Muscle layer of duodenum (tissue), 2 donors: ENCODE results near the gene PHKG2.

ENCODE experiments used
- H3K27ac ChIP-seq: one replicate; pipeline ENCODE4 v1.7.0; 2013; ENCODE audit warnings: mild to moderate bottlenecking, low read length
- H3K27me3 ChIP-seq: one replicate; pipeline ENCODE4 v1.7.0; 2013; ENCODE audit warnings: low read depth, mild to moderate bottlenecking, control low read depth, low read length
- H3K36me3 ChIP-seq, 2 donors: one replicate each; pipeline ENCODE4 v1.7.0; 2013; ENCODE audit warnings: low read length in 2 of 2, control low read depth in 1 of 2, mild to moderate bottlenecking in 1 of 2; ENCODE audit not compliant: insufficient read depth in 2 of 2, control insufficient read depth in 1 of 2
- H3K4me1 ChIP-seq, 2 donors: one replicate each; pipeline ENCODE4 v1.7.0; 2013; ENCODE audit warnings: low read length in 2 of 2, mild to moderate bottlenecking in 2 of 2, control low read depth in 1 of 2, moderate library complexity in 1 of 2; ENCODE audit not compliant: insufficient read depth in 2 of 2, control insufficient read depth in 1 of 2
- H3K4me3 ChIP-seq, 2 donors: one replicate each; pipeline ENCODE4 v1.7.0; 2013; ENCODE audit warnings: low read length in 2 of 2, low read depth in 1 of 2, mild to moderate bottlenecking in 1 of 2
- H3K9me3 ChIP-seq, 2 donors: one replicate each; pipeline ENCODE4 v1.7.0; 2013; ENCODE audit warnings: low read length in 2 of 2, control low read depth in 1 of 2, mild to moderate bottlenecking in 1 of 2; ENCODE audit not compliant: control insufficient read depth in 1 of 2
- donor health status: healthy.

Gene PHKG2

DNA sequence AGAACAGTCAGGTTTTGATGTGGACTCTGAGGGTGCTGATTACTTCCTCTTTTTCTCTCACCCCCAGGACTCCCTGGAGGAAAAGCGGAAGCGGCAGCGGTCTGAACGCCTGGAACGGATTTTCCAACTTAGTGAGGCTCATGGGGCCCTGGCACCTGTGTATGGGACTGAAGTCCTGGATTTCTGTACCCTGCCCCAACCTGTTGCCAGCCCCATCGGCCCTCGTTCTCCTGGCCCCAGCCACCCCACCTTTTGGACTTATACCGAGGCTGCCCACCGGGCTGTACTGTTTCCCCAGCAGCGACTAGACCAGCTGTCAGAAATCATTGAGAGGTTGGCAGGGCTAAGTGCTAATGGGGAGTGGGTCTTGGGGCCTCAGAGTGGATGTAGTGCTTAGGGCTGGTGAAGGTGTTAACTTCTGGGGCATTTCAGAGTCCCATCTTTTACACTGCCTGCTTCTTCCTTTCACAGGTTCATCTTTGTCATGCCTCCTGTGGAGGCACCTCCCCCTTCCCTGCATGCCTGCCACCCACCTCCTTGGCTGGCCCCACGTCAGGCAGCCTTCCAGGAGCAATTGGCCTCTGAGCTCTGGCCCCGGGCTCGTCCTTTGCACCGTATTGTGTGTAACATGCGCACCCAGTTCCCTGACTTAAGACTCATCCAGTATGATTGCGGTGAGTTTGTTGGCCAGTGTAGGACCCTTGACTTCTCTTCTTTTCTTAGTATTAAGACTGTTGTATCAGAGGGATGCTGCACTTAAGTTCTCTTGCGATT lies 19.1 kb upstream of the PHKG2 start:
- H3K27ac ChIP-seq, result no peak overlapping the region
- peaks cover 46 to 62% of the 10 kb centered on the region in 2 donors for H3K36me3 ChIP-seq
- H3K4me3 ChIP-seq, result no peak overlapping the region
- H3K4me1 ChIP-seq, result peaks cover 0 to 7% of the 10 kb centered on the region in 2 donors
- no peaks in the 10 kb centered on the region for H3K9me3 ChIP-seq
- no peaks in the 10 kb centered on the region for H3K27me3 ChIP-seq

DNA sequence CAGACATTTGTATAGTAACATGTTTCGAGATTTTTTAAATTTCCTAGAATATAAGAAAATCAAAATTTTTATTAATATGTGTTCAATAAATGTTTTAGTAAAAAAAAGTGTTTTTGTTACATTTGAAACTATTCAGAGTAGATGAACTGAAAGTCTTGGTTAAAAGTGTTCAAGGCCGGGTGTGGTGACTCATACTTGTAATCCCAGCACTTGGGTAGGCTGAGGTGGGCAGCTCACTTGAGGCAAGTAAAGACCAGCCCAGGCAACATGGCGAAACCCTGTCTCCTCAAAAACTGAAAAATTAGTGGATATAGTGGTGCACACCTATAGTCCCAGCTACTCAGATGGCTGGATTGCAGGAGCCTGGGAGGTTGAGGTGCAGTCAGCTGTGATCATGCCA lies 16.8 kb upstream of the PHKG2 start:
- H3K9me3 ChIP-seq, result no peaks in the 10 kb centered on the region
- no peak overlapping the region for H3K27ac ChIP-seq
- H3K36me3 ChIP-seq, result peaks cover 49 to 58% of the 10 kb centered on the region in 2 donors
- no peaks in the 10 kb centered on the region for H3K27me3 ChIP-seq
- peaks cover 0 to 2% of the 10 kb centered on the region in 2 donors for H3K4me1 ChIP-seq
- H3K4me3 ChIP-seq, result no peak overlapping the region

DNA sequence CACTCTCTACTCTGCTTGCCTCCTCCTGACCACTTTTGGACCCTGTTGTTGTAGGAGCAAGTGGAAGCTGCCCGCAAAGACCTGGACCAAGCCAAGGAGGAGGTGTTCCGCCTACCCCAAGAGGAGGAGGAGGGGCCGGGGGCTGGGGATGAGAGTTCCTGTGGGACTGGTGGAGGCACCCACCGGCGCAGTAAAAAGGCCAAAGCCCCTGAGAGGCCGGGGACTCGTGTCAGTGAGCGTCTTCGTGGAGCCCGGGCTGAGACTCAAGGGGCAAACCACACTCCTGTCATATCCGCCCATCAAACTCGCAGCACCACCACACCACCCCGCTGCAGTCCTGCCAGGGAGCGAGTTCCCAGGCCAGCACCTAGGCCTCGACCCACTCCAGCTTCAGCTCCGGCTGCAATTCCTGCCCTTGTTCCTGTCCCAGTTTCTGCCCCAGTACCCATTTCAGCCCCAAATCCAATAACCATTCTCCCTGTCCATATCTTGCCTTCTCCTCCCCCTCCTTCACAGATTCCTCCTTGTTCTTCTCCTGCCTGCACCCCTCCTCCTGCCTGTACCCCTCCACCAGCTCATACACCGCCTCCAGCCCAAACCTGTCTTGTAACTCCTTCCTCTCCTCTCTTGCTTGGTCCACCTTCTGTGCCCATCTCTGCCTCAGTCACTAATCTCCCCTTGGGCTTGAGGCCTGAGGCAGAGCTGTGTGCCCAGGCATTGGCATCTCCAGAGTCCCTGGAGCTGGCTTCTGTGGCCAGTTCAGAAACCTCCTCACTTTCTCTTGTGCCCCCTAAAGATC lies 11.0 kb upstream of the PHKG2 start:
- Histone ChIP-seq H3K27me3 (no peaks in the 10 kb centered on the region), H3K27ac (no peak overlapping the region), H3K4me3 (no peak overlapping the region), H3K9me3 (no peaks in the 10 kb centered on the region), H3K4me1 (peaks cover 10 to 21% of the 10 kb centered on the region in 2 donors), H3K36me3 (peaks cover 53 to 62% of the 10 kb centered on the region in 2 donors)

DNA sequence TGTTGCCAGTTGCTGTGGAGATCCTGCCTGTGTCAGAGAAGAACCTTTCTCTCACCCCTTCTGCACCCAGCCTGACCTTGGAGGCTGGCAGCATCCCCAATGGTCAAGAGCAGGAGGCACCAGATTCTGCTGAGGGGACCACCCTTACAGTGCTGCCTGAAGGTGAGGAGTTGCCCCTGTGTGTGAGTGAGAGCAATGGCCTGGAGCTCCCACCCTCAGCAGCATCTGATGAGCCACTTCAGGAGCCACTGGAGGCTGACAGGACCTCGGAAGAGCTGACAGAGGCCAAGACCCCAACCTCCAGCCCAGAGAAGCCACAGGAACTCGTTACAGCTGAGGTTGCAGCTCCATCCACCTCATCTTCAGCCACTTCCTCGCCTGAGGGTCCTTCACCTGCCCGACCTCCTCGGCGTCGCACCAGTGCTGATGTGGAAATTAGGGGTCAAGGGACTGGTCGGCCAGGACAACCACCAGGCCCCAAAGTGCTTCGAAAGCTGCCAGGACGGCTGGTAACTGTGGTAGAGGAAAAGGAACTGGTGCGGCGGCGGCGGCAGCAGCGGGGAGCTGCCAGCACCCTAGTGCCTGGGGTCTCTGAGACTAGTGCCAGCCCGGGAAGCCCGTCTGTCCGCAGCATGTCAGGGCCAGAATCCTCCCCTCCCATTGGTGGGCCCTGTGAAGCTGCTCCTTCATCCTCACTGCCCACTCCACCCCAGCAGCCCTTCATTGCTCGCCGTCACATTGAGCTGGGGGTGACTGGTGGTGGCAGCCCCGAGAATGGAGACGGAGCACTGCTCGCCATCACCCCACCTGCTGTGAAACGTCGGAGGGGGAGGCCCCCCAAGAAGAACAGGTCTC lies 10.2 kb upstream of the PHKG2 start:
- Histone ChIP-seq H3K4me3 (no peak overlapping the region), H3K4me1 (peaks cover 10 to 21% of the 10 kb centered on the region in 2 donors), H3K27me3 (no peaks in the 10 kb centered on the region), H3K27ac (no peak overlapping the region), H3K36me3 (peaks cover 55 to 61% of the 10 kb centered on the region in 2 donors), H3K9me3 (no peaks in the 10 kb centered on the region)

DNA sequence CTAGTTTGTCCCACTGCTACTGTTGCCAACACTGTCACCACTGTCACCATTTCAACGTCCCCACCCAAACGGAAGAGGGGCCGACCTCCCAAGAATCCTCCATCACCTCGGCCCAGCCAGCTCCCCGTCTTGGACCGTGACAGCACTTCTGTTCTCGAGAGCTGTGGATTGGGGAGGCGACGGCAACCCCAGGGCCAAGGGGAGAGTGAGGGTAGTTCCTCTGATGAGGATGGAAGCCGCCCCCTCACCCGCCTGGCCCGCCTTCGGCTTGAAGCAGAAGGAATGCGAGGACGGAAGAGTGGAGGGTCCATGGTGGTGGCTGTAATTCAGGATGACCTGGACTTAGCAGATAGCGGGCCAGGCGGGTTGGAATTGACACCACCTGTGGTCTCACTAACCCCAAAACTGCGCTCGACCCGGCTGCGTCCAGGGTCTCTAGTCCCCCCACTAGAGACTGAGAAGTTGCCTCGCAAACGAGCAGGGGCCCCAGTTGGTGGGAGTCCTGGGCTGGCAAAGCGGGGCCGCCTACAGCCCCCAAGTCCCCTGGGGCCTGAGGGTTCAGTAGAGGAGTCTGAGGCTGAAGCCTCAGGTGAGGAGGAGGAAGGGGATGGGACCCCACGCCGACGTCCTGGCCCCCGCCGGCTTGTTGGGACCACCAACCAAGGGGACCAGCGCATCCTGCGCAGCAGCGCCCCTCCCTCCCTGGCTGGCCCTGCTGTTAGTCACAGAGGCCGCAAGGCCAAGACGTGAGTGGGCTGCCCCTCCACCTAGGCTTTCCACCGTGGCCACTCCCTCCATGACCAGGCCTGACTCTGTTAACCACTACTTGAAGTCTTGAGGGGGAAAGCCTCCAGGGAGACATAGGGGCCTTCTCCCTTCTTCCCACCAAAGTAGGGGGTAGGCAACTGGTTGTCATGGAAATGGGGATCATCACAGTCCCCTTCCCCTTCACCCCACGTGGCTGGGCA lies 9.0 kb upstream of the PHKG2 start:
- Histone ChIP-seq H3K4me1 (peaks cover 10 to 21% of the 10 kb centered on the region in 2 donors), H3K27ac (no peak overlapping the region), H3K27me3 (no peaks in the 10 kb centered on the region), H3K9me3 (no peaks in the 10 kb centered on the region), H3K4me3 (no peak overlapping the region), H3K36me3 (peaks cover 45 to 48% of the 10 kb centered on the region in 2 donors)

DNA sequence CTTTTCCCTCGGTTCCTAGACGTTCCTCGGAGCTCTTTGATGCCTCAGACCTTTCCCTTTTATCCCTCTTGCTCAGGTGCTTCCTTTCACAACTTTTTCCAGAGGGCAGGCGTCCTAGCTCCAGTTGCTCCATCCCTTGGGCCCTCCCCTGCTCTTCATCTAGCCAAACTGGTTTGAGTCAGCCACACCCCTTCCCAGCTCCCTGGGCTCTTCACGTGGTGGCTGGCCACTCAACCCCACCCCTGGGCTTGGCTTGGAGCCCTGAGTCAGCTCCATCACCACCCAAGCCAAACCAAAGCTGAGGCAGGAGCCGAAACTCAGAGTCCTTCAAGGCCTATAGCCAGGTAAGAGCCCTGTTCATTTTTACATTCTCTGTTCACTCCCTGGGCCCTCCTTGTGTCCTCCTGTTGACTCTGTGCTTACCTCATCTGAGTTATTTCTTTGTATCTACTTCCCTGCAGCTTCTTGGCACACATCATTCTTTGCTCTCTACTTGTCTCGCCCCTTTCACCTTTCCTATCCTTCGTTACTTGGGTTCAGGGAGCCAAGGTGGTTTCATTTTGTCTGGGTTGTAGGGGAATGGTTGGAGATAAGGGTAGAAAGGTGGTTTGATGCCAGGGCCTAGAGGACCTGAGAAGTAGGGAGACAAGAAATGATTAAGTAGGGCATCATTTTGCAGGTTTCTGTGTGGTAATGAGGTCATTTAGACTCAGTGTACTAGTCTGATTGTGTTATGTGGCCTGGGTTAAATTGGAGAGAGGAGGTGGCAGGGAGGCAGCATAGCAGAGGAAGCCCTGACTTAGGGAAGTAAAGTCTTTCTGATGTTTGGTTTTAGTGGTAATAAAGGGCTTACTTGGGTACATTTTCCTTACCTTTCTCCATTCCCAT lies 7.6 kb upstream of the PHKG2 start:
- Histone ChIP-seq H3K36me3 (peaks cover 39 to 41% of the 10 kb centered on the region in 2 donors), H3K27ac (peak overlapping the region; percentile 85)

DNA sequence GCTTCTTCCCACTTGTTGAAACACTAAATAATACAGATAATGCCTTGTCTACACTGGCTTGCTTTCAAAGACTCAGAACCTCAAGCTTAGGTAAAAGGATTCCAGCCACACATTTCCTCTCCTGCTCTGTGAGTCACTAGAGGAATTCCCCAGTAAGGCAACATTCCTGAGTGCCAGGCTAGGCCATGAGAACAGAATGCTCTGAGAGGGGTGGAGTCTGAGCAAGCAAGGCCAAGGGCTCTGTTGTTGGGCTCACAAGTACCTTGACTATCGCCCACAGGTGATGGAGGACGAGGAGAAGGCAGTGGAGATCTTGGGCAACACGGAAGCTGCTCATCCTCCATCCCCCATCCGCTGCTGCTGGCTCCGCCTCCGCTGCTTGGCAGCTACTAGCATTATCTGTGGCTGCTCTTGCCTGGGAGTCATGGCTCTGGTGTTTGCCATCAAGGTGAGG lies 6.7 kb upstream of the PHKG2 start:
- no peaks in the 10 kb centered on the region for H3K27me3 ChIP-seq
- H3K36me3 ChIP-seq, result peaks cover 30 to 32% of the 10 kb centered on the region in 2 donors
- no peak overlapping the region for H3K4me3 ChIP-seq
- H3K4me1 ChIP-seq, result peaks cover 10 to 21% of the 10 kb centered on the region in 2 donors
- no peaks in the 10 kb centered on the region for H3K9me3 ChIP-seq
- peak overlapping the region; percentile 85 for H3K27ac ChIP-seq

More for the DNA sequence above, 7.6 kb upstream of the PHKG2 start:
- no peaks in the 10 kb centered on the region for H3K9me3 ChIP-seq
- H3K4me1 ChIP-seq, result peaks cover 10 to 21% of the 10 kb centered on the region in 2 donors
- no peaks in the 10 kb centered on the region for H3K27me3 ChIP-seq
- H3K4me3 ChIP-seq, result peak overlapping the region; percentile 4 to 7

DNA sequence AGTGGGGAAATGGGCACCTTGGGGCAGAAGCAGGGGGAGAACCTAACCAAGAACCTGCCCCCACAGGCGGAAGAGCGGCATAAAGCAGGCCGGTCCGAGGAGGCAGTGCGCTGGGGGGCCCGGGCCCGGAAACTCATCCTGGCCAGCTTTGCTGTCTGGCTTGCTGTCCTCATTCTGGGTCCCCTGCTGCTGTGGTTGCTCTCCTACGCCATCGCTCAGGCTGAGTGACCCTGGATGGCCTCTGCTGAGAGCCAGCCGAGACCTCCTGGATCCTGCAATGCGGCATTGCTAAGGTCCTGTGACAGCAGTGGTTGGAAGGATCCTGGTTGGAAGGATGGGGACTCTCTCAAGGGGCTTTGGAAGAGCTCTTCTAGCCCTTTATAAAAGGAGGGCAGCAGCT lies 4.5 kb upstream of the PHKG2 start:
- no peaks in the 10 kb centered on the region for H3K9me3 ChIP-seq
- H3K4me1 ChIP-seq, result peaks cover 10 to 26% of the 10 kb centered on the region in 2 donors
- H3K27ac ChIP-seq, result no peak overlapping the region
- H3K27me3 ChIP-seq, result no peaks in the 10 kb centered on the region
- H3K4me3 ChIP-seq, result no peak overlapping the region
- peaks cover 10 to 11% of the 10 kb centered on the region in 2 donors for H3K36me3 ChIP-seq

DNA sequence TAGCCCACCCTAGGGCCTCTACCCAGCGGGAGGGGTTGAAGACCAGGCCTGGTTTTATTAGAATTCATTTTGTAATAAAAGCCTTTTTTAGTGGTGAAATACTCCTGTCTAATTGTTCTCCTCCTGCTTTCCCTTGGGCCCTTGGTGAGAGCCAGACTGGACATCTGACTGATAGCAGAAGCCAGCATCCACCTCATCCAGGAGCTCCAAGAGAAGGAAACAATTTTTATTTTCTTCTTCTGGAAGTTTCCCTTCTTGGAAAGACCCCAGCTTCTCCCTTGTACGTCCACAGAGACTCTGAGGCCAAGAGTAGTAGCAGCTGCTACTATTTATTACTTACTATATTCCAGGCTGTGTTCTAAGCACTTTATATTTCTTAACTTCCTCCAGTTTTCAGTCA lies 4.0 kb upstream of the PHKG2 start:
- peaks cover 5 to 6% of the 10 kb centered on the region in 2 donors for H3K36me3 ChIP-seq
- no peak overlapping the region for H3K4me3 ChIP-seq
- H3K4me1 ChIP-seq, result peaks cover 10 to 27% of the 10 kb centered on the region in 2 donors
- H3K27me3 ChIP-seq, result no peaks in the 10 kb centered on the region
- no peak overlapping the region for H3K27ac ChIP-seq
- no peaks in the 10 kb centered on the region for H3K9me3 ChIP-seq
